HepG2 (cell line): ENCODE results near the gene CA14. TPM values are rescaled to one million over a fixed set of nuclear protein-coding genes. Genes with fewer than 3 reads are reported as not detected.

Experiments used
- DMTF1 ChIP-seq: sonication (generic); formaldehyde crosslinking; IDR thresholded peaks from 2 replicates; pipeline ENCODE4 v1.4.0; 2020; ENCODE audit warnings: mild to moderate bottlenecking, missing genetic modification reagents
- HMG20B ChIP-seq: conservative IDR thresholded peaks from 2 replicates; pipeline ENCODE4 v1.6.1; 2016; ENCODE audit warnings: missing genetic modification reagents, missing compliant biosample characterization
- KDM5B ChIP-seq: sonication (generic); formaldehyde crosslinking; IDR thresholded peaks from 2 replicates; pipeline ENCODE4 v1.4.0; 2020; ENCODE audit warnings: missing genetic modification reagents, mild to moderate bottlenecking, borderline replicate concordance
- MBNL3 ChIP-seq: fragments of 250-450 bp; sonication (Bioruptor Pico); conservative IDR thresholded peaks from 2 replicates; pipeline ENCODE4 v1.8.0; 2022; ENCODE audit warnings: mild to moderate bottlenecking, inconsistent platforms
- NCOA2 ChIP-seq: sonication (generic); formaldehyde crosslinking; IDR thresholded peaks from 2 replicates; pipeline ENCODE4 v1.8.0; 2022; ENCODE audit warnings: inconsistent platforms
- NFKB2 ChIP-seq: sonication (generic); formaldehyde crosslinking; IDR thresholded peaks from 2 replicates; pipeline ENCODE4 v1.4.0; 2020; ENCODE audit warnings: missing genetic modification reagents, borderline replicate concordance
- PLSCR1 ChIP-seq: sonication (generic); formaldehyde crosslinking; IDR thresholded peaks from 2 replicates; pipeline ENCODE4 v1.5.0; 2020; ENCODE audit warnings: missing genetic modification reagents, mild to moderate bottlenecking, borderline replicate concordance
- SP1 ChIP-seq, 2 experiments: fragments of 450-650 bp in 1 of 2; sonication (generic) in 1 of 2; formaldehyde crosslinking in 1 of 2; IDR thresholded peaks; 2 replicates each; pipeline versions ENCODE4 v1.4.0 to v1.6.1; 2016 to 2020; ENCODE audit warnings: missing genetic modification reagents in 1 of 2
- SRY ChIP-seq: sonication (generic); formaldehyde crosslinking; IDR thresholded peaks from 2 replicates; pipeline ENCODE4 v1.8.0; 2022; ENCODE audit warnings: mild to moderate bottlenecking, missing genetic modification reagents
- TIGD3 ChIP-seq: sonication (generic); formaldehyde crosslinking; IDR thresholded peaks from 2 replicates; pipeline ENCODE4 v1.5.1; 2020; ENCODE audit warnings: mild to moderate bottlenecking, missing genetic modification reagents, borderline replicate concordance
- ZBTB34 ChIP-seq: sonication (generic); formaldehyde crosslinking; IDR thresholded peaks from 2 replicates; pipeline ENCODE4 v1.8.0; 2022; ENCODE audit warnings: mild to moderate bottlenecking, missing genetic modification reagents
- ZNF256 ChIP-seq: sonication (generic); formaldehyde crosslinking; conservative IDR thresholded peaks from 2 replicates; pipeline ENCODE4 v1.4.0; 2020; ENCODE audit warnings: missing genetic modification reagents
- ZNF747 ChIP-seq: sonication (generic); formaldehyde crosslinking; IDR thresholded peaks from 2 replicates; pipeline ENCODE4 v1.8.1; 2023; ENCODE audit warnings: missing genetic modification reagents, mild to moderate bottlenecking, borderline replicate concordance
- ZSCAN9 ChIP-seq: IDR thresholded peaks from 2 replicates; pipeline ENCODE4 v1.6.1; 2016; ENCODE audit warnings: borderline replicate concordance
- polyA plus RNA-seq, 8 experiments: library from polyadenylated mRNA; depleted of rRNA in 3 of 8; stranded (reverse) in 7 of 8; unstranded in 1 of 8; fragments of >200 nt; fragmentation: Illumina TruSeq in 4 of 8; extraction: Trizol in 4 of 8; gene quantifications; 2 replicates each; pipeline versions ENCODE4 v1.2.1 to v1.2.3, GENCODE V29; 2011 to 2016; ENCODE audit warnings: low read depth in 4 of 8, missing spikeins in 1 of 8, mixed read lengths in 1 of 8; ENCODE audit not compliant: insufficient read depth in 1 of 8
- total RNA-seq, 5 experiments: library from RNA; depleted of rRNA; stranded (reverse); fragments of >200 nt; fragmentation: Illumina TruSeq; extraction: Trizol; gene quantifications; 2 replicates each; pipeline ENCODE4 v1.2.3, GENCODE V29; 2016; ENCODE audit warnings: low read depth in 1 of 5
- TF ChIP-seq, protein P1 (sequence below): sonication (generic); formaldehyde crosslinking; IDR thresholded peaks from 2 replicates; pipeline ENCODE4 v1.9.0; 2021; ENCODE audit warnings: missing genetic modification reagents, borderline replicate concordance
- TF ChIP-seq, protein P2 (sequence below): IDR thresholded peaks from 2 replicates; pipeline ENCODE4 v1.6.1; 2012; ENCODE audit warnings: low read depth, low read length, improper control_type of control experiment

Gene CA14
- total and polyA plus RNA-seq, 2 of the 13 experiments (the other 11 are each of a cell fraction or from before 2014, with no cell fraction given): 2.4 to 8.5 TPM

GRCh38 chr1:150257624-150258585, at the start of gene CA14 (continued):
- TF ChIP-seq, protein P1, sequence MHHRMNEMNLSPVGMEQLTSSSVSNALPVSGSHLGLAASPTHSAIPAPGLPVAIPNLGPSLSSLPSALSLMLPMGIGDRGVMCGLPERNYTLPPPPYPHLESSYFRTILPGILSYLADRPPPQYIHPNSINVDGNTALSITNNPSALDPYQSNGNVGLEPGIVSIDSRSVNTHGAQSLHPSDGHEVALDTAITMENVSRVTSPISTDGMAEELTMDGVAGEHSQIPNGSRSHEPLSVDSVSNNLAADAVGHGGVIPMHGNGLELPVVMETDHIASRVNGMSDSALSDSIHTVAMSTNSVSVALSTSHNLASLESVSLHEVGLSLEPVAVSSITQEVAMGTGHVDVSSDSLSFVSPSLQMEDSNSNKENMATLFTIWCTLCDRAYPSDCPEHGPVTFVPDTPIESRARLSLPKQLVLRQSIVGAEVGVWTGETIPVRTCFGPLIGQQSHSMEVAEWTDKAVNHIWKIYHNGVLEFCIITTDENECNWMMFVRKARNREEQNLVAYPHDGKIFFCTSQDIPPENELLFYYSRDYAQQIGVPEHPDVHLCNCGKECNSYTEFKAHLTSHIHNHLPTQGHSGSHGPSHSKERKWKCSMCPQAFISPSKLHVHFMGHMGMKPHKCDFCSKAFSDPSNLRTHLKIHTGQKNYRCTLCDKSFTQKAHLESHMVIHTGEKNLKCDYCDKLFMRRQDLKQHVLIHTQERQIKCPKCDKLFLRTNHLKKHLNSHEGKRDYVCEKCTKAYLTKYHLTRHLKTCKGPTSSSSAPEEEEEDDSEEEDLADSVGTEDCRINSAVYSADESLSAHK (CRISPR knock-in tag): no peak
- no peak for TF ChIP-seq ZNF256
- no peak for TF ChIP-seq HMG20B
- no peak for TF ChIP-seq DMTF1 (CRISPR knock-in tag)
- TF ChIP-seq MBNL3 (CRISPR knock-in tag): no peak
- no peak for TF ChIP-seq SP1 (IDR thresholded peaks at IDR 0.05)
- no peak for TF ChIP-seq SP1 (CRISPR knock-in tag; IDR thresholded peaks at IDR 0.05)
- TF ChIP-seq TIGD3: no peak
- TF ChIP-seq NCOA2 (CRISPR knock-in tag): no peak
- no peak for TF ChIP-seq PLSCR1 (CRISPR knock-in tag)
- TF ChIP-seq, protein P2, sequence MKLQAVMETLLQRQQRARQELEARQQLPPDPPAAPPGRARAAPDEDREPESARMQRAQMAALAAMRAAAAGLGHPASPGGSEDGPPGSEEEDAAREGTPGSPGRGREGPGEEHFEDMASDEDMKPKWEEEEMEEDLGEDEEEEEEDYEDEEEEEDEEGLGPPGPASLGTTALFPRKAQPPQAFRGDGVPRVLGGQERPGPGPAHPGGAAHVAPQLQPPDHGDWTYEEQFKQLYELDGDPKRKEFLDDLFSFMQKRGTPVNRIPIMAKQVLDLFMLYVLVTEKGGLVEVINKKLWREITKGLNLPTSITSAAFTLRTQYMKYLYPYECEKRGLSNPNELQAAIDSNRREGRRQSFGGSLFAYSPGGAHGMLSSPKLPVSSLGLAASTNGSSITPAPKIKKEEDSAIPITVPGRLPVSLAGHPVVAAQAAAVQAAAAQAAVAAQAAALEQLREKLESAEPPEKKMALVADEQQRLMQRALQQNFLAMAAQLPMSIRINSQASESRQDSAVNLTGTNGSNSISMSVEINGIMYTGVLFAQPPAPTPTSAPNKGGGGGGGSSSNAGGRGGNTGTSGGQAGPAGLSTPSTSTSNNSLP: no peak
- no peak for TF ChIP-seq NFKB2
- no peak for TF ChIP-seq SRY (CRISPR knock-in tag)
- no peak for TF ChIP-seq ZNF747 (CRISPR knock-in tag)
- no peak for TF ChIP-seq ZSCAN9 (CRISPR knock-in tag)
- TF ChIP-seq KDM5B (CRISPR knock-in tag): no peak
- TF ChIP-seq ZBTB34 (CRISPR knock-in tag): no peak
